Keratinocyte (primary cell): Measurements from ENCODE around the gene JTB. TPM values are rescaled to one million over a fixed set of nuclear protein-coding genes. Genes with fewer than 3 reads are reported as not detected.

Source experiments
- DNase-seq: peaks from one replicate; pipeline ENCODE4 v3.0.0-alpha.2; 2011; ENCODE audit warnings: low read depth, missing footprints, low spot score
- FAIRE-seq: peaks from 2 replicates; lab custom pipeline; 2011; peaks lifted over from hg19 to GRCh38; lab: Jason Lieb, UNC
- H2AFZ ChIP-seq: 2 replicates; pipeline ENCODE4 v1.6.0; 2012; ENCODE audit warnings: low read length, control low read depth, inconsistent platforms; ENCODE audit not compliant: control insufficient read depth
- H3K27ac ChIP-seq: 2 replicates; pipeline ENCODE4 v1.5.1; 2011; ENCODE audit warnings: low read length; ENCODE audit not compliant: control insufficient read depth, insufficient read depth
- H3K27me3 ChIP-seq: 3 replicates; pipeline ENCODE4 v1.6.0; 2011; ENCODE audit warnings: low read length; ENCODE audit not compliant: control insufficient read depth, insufficient read depth; ENCODE audit errors: extremely low read depth
- H3K36me3 ChIP-seq, 2 experiments: 2 replicates in 1 of 2; 3 replicates in 1 of 2; pipeline ENCODE4 v1.5.1; 2011; ENCODE audit warnings: low read length in 2 of 2, mild to moderate bottlenecking in 1 of 2; ENCODE audit not compliant: control insufficient read depth in 2 of 2, insufficient read depth in 2 of 2; ENCODE audit errors: extremely low read depth in 1 of 2
- H3K4me1 ChIP-seq: 3 replicates; pipeline ENCODE4 v1.5.1; 2011; ENCODE audit warnings: low read length; ENCODE audit not compliant: control insufficient read depth, insufficient read depth; ENCODE audit errors: extremely low read depth
- H3K4me2 ChIP-seq: 3 replicates; pipeline ENCODE4 v1.6.0; 2011; ENCODE audit warnings: low read depth, low read length; ENCODE audit not compliant: control insufficient read depth, insufficient read depth; ENCODE audit errors: extremely low read depth
- H3K4me3 ChIP-seq, 3 experiments: fragments of 200-600 bp in 1 of 3; sonication (generic) in 1 of 3; 2 replicates in 2 of 3; 3 replicates in 1 of 3; pipeline ENCODE4 v1.5.1; 2011 to 2016; ENCODE audit warnings: low read length in 3 of 3, mild to moderate bottlenecking in 3 of 3, control low read depth in 2 of 3, inconsistent platforms in 1 of 3, low read depth in 1 of 3, mixed read lengths in 1 of 3, mixed run types in 1 of 3, moderate library complexity in 1 of 3; ENCODE audit not compliant: control insufficient read depth in 2 of 3, insufficient read depth in 2 of 3; ENCODE audit errors: extremely low read depth in 1 of 3
- H3K79me2 ChIP-seq: 2 replicates; pipeline ENCODE4 v1.6.0; 2012; ENCODE audit warnings: low read length; ENCODE audit not compliant: control insufficient read depth, insufficient read depth
- H3K9ac ChIP-seq: 3 replicates; pipeline ENCODE4 v1.6.0; 2011; ENCODE audit warnings: low read length; ENCODE audit not compliant: control insufficient read depth, insufficient read depth; ENCODE audit errors: extremely low read depth
- H3K9me1 ChIP-seq: 3 replicates; pipeline ENCODE4 v1.6.0; 2011; ENCODE audit warnings: low read length; ENCODE audit not compliant: control insufficient read depth, insufficient read depth; ENCODE audit errors: extremely low read depth
- H3K9me3 ChIP-seq: 2 replicates; pipeline ENCODE4 v1.5.1; 2012; ENCODE audit warnings: low read depth, low read length; ENCODE audit not compliant: control insufficient read depth
- H4K20me1 ChIP-seq: 3 replicates; pipeline ENCODE4 v1.6.0; 2011; ENCODE audit warnings: low read length; ENCODE audit not compliant: control insufficient read depth, insufficient read depth; ENCODE audit errors: extremely low read depth
- CTCF ChIP-seq, 3 experiments: IDR thresholded peaks in 1 of 3; conservative IDR thresholded peaks in 1 of 3; optimal IDR thresholded peaks in 1 of 3; 2 replicates in 2 of 3; 3 replicates in 1 of 3; pipeline versions ENCODE3 to v1.5.1; 2011; ENCODE audit warnings: low read length in 3 of 3, mild to moderate bottlenecking in 3 of 3, moderate library complexity in 2 of 3, control low read depth in 1 of 3, inconsistent platforms in 1 of 3; ENCODE audit not compliant: insufficient read depth in 2 of 3; ENCODE audit errors: extremely low read depth in 1 of 3
- EZH2 ChIP-seq: IDR thresholded peaks from one replicate; pipeline ENCODE4 v1.6.1; 2012; ENCODE audit warnings: inconsistent platforms, mild to moderate bottlenecking, low read length, moderate library complexity
- dilution Hi-C: fragments of 300-500 bp; cut with MboI; formaldehyde crosslinking; loops from one replicate; pipeline ENCODE4 v1.7.0; 2020; ENCODE audit warnings: low sequenced_read_pairs; ENCODE audit not compliant: extremely low pct_ligation_motif_present
- polyA plus RNA-seq, 5 experiments: library from polyadenylated mRNA; depleted of rRNA in 3 of 5; stranded (reverse) in 3 of 5; stranded (forward) in 1 of 5; unstranded in 1 of 5; fragments of >200 nt; gene quantifications; 1 replicate in 1 of 5; 2 replicates in 3 of 5; 3 replicates in 1 of 5; pipeline versions ENCODE4 v1.2.1 to v1.2.3, GENCODE V29; 2011 to 2012; ENCODE audit warnings: missing spikeins in 2 of 5, low read depth in 1 of 5, low replicate concordance in 1 of 5

The JTB gene
- polyA plus RNA-seq, 1 donor (not counting 4 experiments of a cell fraction or from before 2014, with no cell fraction given), result 83.4 TPM

- dilution Hi-C loops, result no loop called here
- Histone ChIP-seq H3K4me1 (peaks cover 14% of the 10 kb centered on the region), H3K27ac (no peak overlapping the region), H2AFZ (no peak overlapping the region), H3K9ac (no peak overlapping the region), H3K4me3 (no peak overlapping the region), H4K20me1 (no peaks in the 10 kb centered on the region), H3K9me3 (no peaks in the 10 kb centered on the region), H3K36me3 (peaks cover 9 to 22% of the 10 kb centered on the region in 2 experiments), H3K27me3 (no peaks in the 10 kb centered on the region), H3K9me1 (no peaks in the 10 kb centered on the region), H3K79me2 (peaks cover 21% of the 10 kb centered on the region), H3K4me2 (no peak overlapping the region)
- no peak for TF ChIP-seq EZH2
- no peak for TF ChIP-seq CTCF (optimal IDR thresholded peaks at IDR 0.05 in 1 of 3, IDR thresholded peaks at IDR 0.05 in 1 of 3, conservative IDR thresholded peaks at IDR 0.05 in 1 of 3; ENCODE audit: extremely low read depth in 1 of 3, insufficient read depth in 2 of 3, low read length in 3 of 3)
- no peak for DNase-seq
- FAIRE-seq, result no peak
These were observed 17.7 kb upstream of the JTB start for GRCh38 chr1:153995202-153995601.

DNA sequence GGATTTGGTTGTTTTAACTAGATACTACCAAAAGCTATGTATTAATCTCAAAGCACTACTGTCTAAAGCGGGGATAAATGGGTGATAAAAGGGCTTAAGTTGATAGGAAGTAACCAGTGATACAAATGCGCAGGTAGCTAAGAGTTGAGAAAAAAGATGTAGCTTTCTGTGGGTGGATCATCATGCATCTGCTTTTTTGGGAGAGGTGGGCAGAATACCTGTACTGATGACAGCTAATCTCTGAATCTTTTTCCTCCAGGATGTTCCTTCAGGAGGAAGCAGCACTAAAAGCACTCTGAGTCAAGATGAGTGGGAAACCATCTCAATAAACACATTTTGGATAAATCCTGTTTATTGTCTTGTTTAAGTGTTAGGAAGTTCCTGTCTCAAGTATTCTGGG is 14.3 kb upstream of the JTB start:
- Histone ChIP-seq H3K4me2 (peak overlapping the region; percentile 98), H4K20me1 (no peaks in the 10 kb centered on the region), H2AFZ (no peak overlapping the region), H3K27me3 (no peaks in the 10 kb centered on the region), H3K9me3 (no peaks in the 10 kb centered on the region), H3K9me1 (no peaks in the 10 kb centered on the region), H3K27ac (peak overlapping the region; percentile 96), H3K9ac (peak overlapping the region; percentile 98), H3K36me3 (peaks cover 9 to 22% of the 10 kb centered on the region in 2 experiments), H3K79me2 (peaks cover 21% of the 10 kb centered on the region), H3K4me1 (peaks cover 17% of the 10 kb centered on the region), H3K4me3 (peak overlapping the region; percentile 90 to 99 (median 98))
- TF ChIP-seq CTCF (optimal IDR thresholded peaks at IDR 0.05 in 1 of 3, IDR thresholded peaks at IDR 0.05 in 1 of 3, conservative IDR thresholded peaks at IDR 0.05 in 1 of 3; ENCODE audit: extremely low read depth in 1 of 3, insufficient read depth in 2 of 3, low read length in 3 of 3) (no peak), EZH2 (no peak)
- DNase-seq (no peak), FAIRE-seq (no peak)
- dilution Hi-C loops, result no loop called here
